Measurements from ENCODE around the gene P3H2.

P3H2 gene

DNA sequence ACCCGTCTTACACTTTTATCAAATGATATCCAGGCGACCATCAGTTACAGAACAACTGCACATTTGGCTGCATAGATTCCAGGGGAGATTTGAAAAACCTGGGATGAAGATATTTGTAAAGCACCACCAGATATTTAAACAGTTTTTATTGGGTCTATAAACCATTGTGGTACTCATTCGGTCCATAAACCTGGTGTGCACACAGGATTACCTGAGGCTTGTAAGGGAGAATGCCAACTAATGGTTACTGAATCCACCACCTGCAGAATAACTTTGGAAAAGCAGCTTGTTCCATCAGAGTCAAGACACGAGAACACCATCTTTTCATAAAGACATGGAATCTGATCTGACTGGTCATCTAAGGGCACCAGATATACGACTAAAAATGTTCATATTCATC is 80.6 kb downstream of the P3H2 start:
- H3K27ac ChIP-seq: no peak overlapping the region; the same call in 1 of the 2 replicates
- TF ChIP-seq ZFX (IDR thresholded peaks at IDR 0.05; ENCODE audit: borderline replicate concordance) (no peak), CTCF (IDR thresholded peaks at IDR 0.05) (no peak)

DNA sequence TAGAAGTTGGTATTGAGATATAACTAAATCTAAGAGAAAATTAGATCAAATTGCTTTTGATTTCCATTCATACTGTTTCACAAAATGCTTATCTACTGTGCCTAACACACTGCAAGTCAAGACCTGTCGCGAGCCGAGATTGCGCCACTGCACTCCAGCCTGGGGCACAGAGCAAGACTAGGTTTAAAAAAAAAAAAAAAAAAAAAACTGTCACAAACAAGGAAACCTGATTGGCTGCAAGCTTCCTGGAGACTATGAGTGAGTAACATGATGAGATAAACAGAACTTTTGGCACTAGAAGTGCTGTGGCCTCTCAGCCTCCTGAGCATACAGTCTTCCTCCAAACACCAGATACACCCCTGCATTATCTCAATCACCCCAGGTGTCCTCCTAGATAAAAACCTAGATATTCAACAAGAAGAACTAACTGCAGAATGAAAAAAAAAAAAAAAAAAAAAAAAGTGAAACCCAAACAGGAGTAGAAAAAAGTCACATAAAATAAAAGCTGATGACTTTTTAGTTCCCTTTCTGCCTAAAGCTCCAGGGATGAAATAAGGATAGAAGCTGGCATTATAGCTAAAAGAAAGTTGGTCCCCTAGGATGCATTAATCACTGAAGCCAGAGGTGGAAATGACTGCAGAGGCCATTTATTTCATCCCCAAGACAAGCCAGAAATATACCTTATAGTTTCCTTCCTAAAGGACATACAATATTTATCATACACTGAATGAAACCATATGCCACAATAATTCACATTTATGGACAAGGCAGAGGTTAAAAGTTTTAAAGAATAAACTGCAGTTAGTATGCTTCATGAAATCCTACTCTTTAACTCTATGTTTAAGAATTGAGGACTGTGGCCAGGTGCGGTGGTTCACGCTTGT is 82.4 kb downstream of the P3H2 start:
- TF ChIP-seq ZFX (IDR thresholded peaks at IDR 0.05; ENCODE audit: borderline replicate concordance) (no peak), CTCF (IDR thresholded peaks at IDR 0.05) (no peak)
- H3K27ac ChIP-seq: no peak overlapping the region

GRCh38 chr3:190036631-190037030 is 84.1 kb downstream of the P3H2 start:
- TF ChIP-seq CTCF (IDR thresholded peaks at IDR 0.05) (no peak), ZFX (IDR thresholded peaks at IDR 0.05; ENCODE audit: borderline replicate concordance) (no peak)
- H3K27ac ChIP-seq: no peak overlapping the region

- TF ChIP-seq CTCF (IDR thresholded peaks at IDR 0.05) (no peak), ZFX (IDR thresholded peaks at IDR 0.05; ENCODE audit: borderline replicate concordance) (no peak)
- no peak overlapping the region for H3K27ac ChIP-seq
Observed at GRCh38 chr3:190034446-190034845, 86.3 kb downstream of the P3H2 start.

DNA sequence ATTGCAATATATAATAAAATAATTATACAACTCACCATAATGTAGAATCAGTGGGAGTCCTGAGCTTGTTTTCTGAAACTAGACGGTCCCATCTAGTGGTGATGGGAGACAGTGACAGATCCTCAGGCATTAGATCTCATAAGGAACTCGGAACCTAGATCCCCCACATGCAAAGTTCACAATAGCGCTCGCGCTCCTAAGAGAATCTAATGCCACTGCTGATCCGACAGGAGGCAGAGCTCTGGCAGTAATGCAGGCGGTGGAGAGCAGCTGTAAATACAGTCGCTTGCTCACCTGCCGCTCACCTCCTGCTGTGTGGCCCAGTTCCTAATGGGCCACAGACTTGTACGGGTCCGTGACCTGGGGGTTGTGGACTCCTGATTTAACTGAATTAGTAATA is 87.8 kb downstream of the P3H2 start:
- no peak overlapping the region for H3K27ac ChIP-seq
- TF ChIP-seq ZFX (IDR thresholded peaks at IDR 0.05; ENCODE audit: borderline replicate concordance) (no peak), CTCF (IDR thresholded peaks at IDR 0.05) (no peak)

DNA sequence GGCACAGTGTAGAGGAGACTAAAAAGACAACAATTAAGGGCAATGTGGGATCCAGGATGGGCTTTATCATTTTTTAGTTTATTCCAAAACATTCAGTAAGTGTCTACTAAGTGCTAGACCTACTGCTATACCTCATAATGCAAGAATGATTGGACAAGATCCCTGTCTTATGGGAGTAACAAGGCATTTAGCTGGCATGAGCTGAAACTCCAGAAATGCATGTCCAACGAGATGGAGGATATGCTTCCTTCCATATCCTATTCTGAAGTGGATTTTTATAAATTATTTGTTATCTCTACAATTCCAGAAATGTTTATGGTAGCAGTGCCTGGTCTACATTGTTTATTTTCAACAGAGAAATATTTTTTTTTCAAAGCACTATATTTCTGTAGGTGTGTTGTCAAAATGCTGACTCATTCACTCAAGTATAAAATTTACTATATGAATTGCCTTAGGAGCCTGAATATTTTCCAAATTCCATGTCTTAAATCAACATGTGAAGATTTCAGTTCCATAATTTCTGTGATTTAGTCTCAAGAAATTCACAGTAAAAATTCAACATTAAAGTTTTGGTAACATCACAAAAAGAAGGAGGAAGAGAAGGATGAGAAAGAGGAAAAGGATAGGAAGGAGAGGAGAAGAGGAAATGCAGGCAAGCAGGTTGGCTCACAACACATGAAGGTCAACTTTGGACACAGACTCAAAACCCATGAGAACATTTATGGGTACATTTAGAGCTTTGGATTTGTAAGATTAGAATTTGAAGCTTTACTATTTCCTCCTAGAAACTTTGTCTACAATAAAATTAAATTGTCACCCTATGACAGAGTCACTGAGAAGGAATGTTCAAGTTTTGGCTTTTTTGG is 88.6 kb downstream of the P3H2 start:
- TF ChIP-seq CTCF (IDR thresholded peaks at IDR 0.05): no peak
- no peak for TF ChIP-seq ZFX (IDR thresholded peaks at IDR 0.05; ENCODE audit: borderline replicate concordance)
- no peak overlapping the region for H3K27ac ChIP-seq

Measured in 22Rv1 (cell line).